Activated naive CD4-positive, alpha-beta T cell treated with anti-CD3 and anti-CD28 coated beads, Interleukin-2, amount 50 U/mL, for 72 hours (primary cell): ENCODE results near the gene GTF2IRD1. TPM values are rescaled to one million over a fixed set of nuclear protein-coding genes. Genes with fewer than 3 reads are reported as not detected.

Experiments used
- total RNA-seq, 2 donors: library from RNA; stranded (reverse); gene quantifications; one replicate each; pipeline ENCODE4 v1.2.3, GENCODE V29; 2022

GTF2IRD1 gene
- total RNA-seq, 2 donors from 2014 or later = 1.7 to 6.4 TPM

Other genes starting within 250 kb of the GTF2IRD1 start
- gene LAT2, start 243.9 kb upstream of the GTF2IRD1 start, total RNA-seq = 1 to 10 TPM; 7.7 to 9.6 TPM
- gene RFC2, start 199.5 kb upstream of the GTF2IRD1 start, total RNA-seq = 10 to 100 TPM; 80.1 to 84.5 TPM
- gene CLIP2, start 164.5 kb upstream of the GTF2IRD1 start, total RNA-seq = 1 to 10 TPM in 1 of 2 donors, under 1 TPM in 1; 0.89 to 1.1 TPM
- gene GTF2I, start 203.8 kb downstream of the GTF2IRD1 start, total RNA-seq = 100 to 1,000 TPM; 127 to 178 TPM